ENCODE data around the gene PTPRN2. TPM values are rescaled to one million over a fixed set of nuclear protein-coding genes. Genes with fewer than 3 reads are reported as not detected.

PTPRN2 gene
- total and polyA plus RNA-seq, 2 of the 8 experiments (the other 6 are each of a cell fraction or from before 2014, with no cell fraction given) = 2.6 to 4.5 TPM

GRCh38 chr7:158106272-158106671, 481.4 kb downstream of the PTPRN2 start:
- no peak overlapping the region for H2AK5ac ChIP-seq (ENCODE audit: low read depth, low read length)
- no peak overlapping the region for H4K5ac ChIP-seq (ENCODE audit: insufficient read length, low read depth, low read length)
- FAIRE-seq = no peak
- H3K14ac ChIP-seq (ENCODE audit: insufficient read length) = no peak overlapping the region
- H2BK20ac ChIP-seq (ENCODE audit: low read length) = no peak overlapping the region
- H3K27ac ChIP-seq (ENCODE audit: low read depth, low read length) = no peak overlapping the region
- no peak overlapping the region for H3K9ac ChIP-seq (replicated peaks in 1 of 4; ENCODE audit: extremely low read depth in 1 of 4, low read depth in 3 of 4, low read length in 3 of 4)
- H4K20me1 ChIP-seq (replicated peaks in 1 of 2; ENCODE audit: control insufficient read depth in 1 of 2, insufficient read depth in 2 of 2, low read length in 2 of 2) = no peaks in the 10 kb centered on the region
- no peak overlapping the region for H4K8ac ChIP-seq (ENCODE audit: extremely low read depth, insufficient read depth, low read length)
- no peaks in the 10 kb centered on the region for H3K27me3 ChIP-seq (replicated peaks in 1 of 4; ENCODE audit: control insufficient read depth in 3 of 4, extremely low read depth in 1 of 4, insufficient read depth in 3 of 4, low read length in 3 of 4)
- peak in 1 of 2 experiments; percentile 10 for DNase-seq (ENCODE audit: low read depth in 1 of 2, low spot score in 2 of 2)
- H3K79me1 ChIP-seq (ENCODE audit: low read depth, low read length) = no peaks in the 10 kb centered on the region
- H2BK120ac ChIP-seq (replicated peaks; ENCODE audit: low read depth, low read length) = no peak overlapping the region
- peaks cover 7% of the 10 kb centered on the region; the same call in 1 of the 2 replicates for H3K23me2 ChIP-seq (ENCODE audit: low read depth, low read length)
- H2BK5ac ChIP-seq (ENCODE audit: low read depth, low read length) = no peak overlapping the region
- no peak overlapping the region for H3K56ac ChIP-seq (replicated peaks; ENCODE audit: insufficient read length, low read depth, low read length)
- no peak overlapping the region for H3K18ac ChIP-seq (ENCODE audit: extremely low read depth, low read length)
- no peak overlapping the region for H3K4me3 ChIP-seq (ENCODE audit: extremely low read depth in 1 of 4, insufficient read depth in 2 of 4, low read depth in 3 of 4, low read length in 4 of 4)
- H2BK12ac ChIP-seq (ENCODE audit: low read depth, low read length) = no peak overlapping the region
- no peak overlapping the region for H3K4me2 ChIP-seq (ENCODE audit: insufficient read depth in 1 of 2, low read depth in 2 of 2, low read length in 2 of 2)
- no peaks in the 10 kb centered on the region for H3K36me3 ChIP-seq (ENCODE audit: control insufficient read depth in 2 of 4, insufficient read depth in 4 of 4, low read length in 3 of 4)
- no peaks in the 10 kb centered on the region for H3K79me2 ChIP-seq (ENCODE audit: control insufficient read depth in 1 of 2, insufficient read depth in 2 of 2, low read length in 2 of 2)
- no peak overlapping the region for H3K23ac ChIP-seq (ENCODE audit: insufficient read length)
- H2BK15ac ChIP-seq (ENCODE audit: low read length) = no peak overlapping the region
- H2AFZ ChIP-seq (ENCODE audit: low read length) = no peak overlapping the region
- ChIA-PET POLR2A (ENCODE audit: partially characterized antibody) (no interaction called here), CTCF (ENCODE audit: partially characterized antibody) (interaction anchor here (0.8 to 1.2 kb wide), 3 partner anchors 13 to 249 kb away, joined by 3 to 6 read pairs (median 4); no protein-coding TSS in a partner anchor)
- H3K4ac ChIP-seq (replicated peaks; ENCODE audit: insufficient read length, low read depth, low read length) = no peak overlapping the region
- peaks cover 0 to 3% (median 0%) of the 10 kb centered on the region in 4 experiments; a peak in 1 of 7 replicates for H3K4me1 ChIP-seq (replicated peaks in 1 of 4; ENCODE audit: control insufficient read depth in 3 of 4, insufficient read depth in 4 of 4, low read length in 3 of 4)
- WGBS, 2 experiments (ENCODE audit: extremely low coverage in 1 of 2, insufficient coverage in 1 of 2, insufficient read length in 1 of 2, insufficient replicate concordance in 2 of 2, low coverage in 1 of 2, low lambda C conversion rate in 2 of 2, missing lambda C conversion rate in 1 of 2) = 83% methylated on average over 3 of the region's 3 CpGs; no CpG with 5 or more reads in 1 of the 2 experiments
- no peak overlapping the region for H4K91ac ChIP-seq (replicated peaks; ENCODE audit: insufficient read length, low read length)
- H3K9me3 ChIP-seq (ENCODE audit: insufficient read depth in 2 of 2, low read depth in 1 of 2, low read length in 1 of 2) = peaks cover 33 to 71% of the 10 kb centered on the region in 2 experiments; a peak in 3 of 4 replicates
- no peak for TF ChIP-seq EGR1 (IDR thresholded peaks at IDR 0.05; ENCODE audit: borderline replicate concordance, low read depth, low read length)

Data from H1 (cell line).